Activated naive CD4-positive, alpha-beta T cell treated with anti-CD3 and anti-CD28 coated beads for 36 hours (primary cell): ENCODE results near the gene SMIM38. TPM values are rescaled to one million over a fixed set of nuclear protein-coding genes. Genes with fewer than 3 reads are reported as not detected.

Experiments used
- CTCF ChIA-PET: fragments of 350-600 bp; sonication (Branson Sonifier 250); formaldehyde crosslinking; loops from one replicate; lab custom pipeline; 2021; ENCODE audit warnings: antibody characterized with exemption; lab: Charles Lee
- DNase-seq: peaks from one replicate; pipeline ENCODE4 v3.0.0-alpha.2; 2020
- H3K27ac Mint-ChIP-seq: one replicate; pipeline ENCODE4 v1.8.0; 2021; ENCODE audit warnings: mild to moderate bottlenecking, mixed read lengths
- H3K27me3 Mint-ChIP-seq: one replicate; pipeline ENCODE4 v1.8.0; 2021; ENCODE audit warnings: low read depth, mixed read lengths
- H3K36me3 Mint-ChIP-seq: one replicate; pipeline ENCODE4 v1.8.0; 2021; ENCODE audit warnings: low read depth, mixed read lengths
- H3K4me1 Mint-ChIP-seq: one replicate; pipeline ENCODE4 v1.8.0; 2021; ENCODE audit warnings: low read depth, mixed read lengths
- H3K4me3 Mint-ChIP-seq: one replicate; pipeline ENCODE4 v1.8.0; 2021; ENCODE audit warnings: mild to moderate bottlenecking, moderate library complexity, mixed read lengths
- H3K9me3 Mint-ChIP-seq: one replicate; pipeline ENCODE4 v1.8.0; 2021; ENCODE audit warnings: mixed read lengths
- intact Hi-C: fragments of 100-400 bp; cut with micrococcal nuclease; formaldehyde crosslinking; loops from one replicate; pipeline ENCODE4 v1.15.1; 2023
- total RNA-seq, 2 experiments: library from RNA; stranded (reverse); gene quantifications; one replicate each; pipeline ENCODE4 v1.2.3, GENCODE V29; 2021

SMIM38 gene
- total RNA-seq, 2 experiments from 2014 or later: 0.12 to 0.17 TPM

- Mint-ChIP-seq H3K27ac (no peak overlapping the region), H3K9me3 (peaks cover 9% of the 10 kb centered on the region), H3K27me3 (no peaks in the 10 kb centered on the region), H3K36me3 (no peaks in the 10 kb centered on the region), H3K4me3 (no peak overlapping the region), H3K4me1 (peaks cover 2% of the 10 kb centered on the region)
- CTCF ChIA-PET: interaction anchor here (1.4 kb wide), 1 partner anchor 13 kb away, joined by 5 read pairs; no protein-coding TSS in a partner anchor
- DNase-seq: no peak
- intact Hi-C loops: no loop called here
These were observed 40.8 kb upstream of the SMIM38 start for GRCh38 chr11:69114811-69115523.

GRCh38 chr11:69115586-69116560 is 39.9 kb upstream of the SMIM38 start:
- DNase-seq: no peak
- H3K4me3 Mint-ChIP-seq: no peak overlapping the region
- H3K4me1 Mint-ChIP-seq: peaks cover 6% of the 10 kb centered on the region
- no peak overlapping the region for H3K27ac Mint-ChIP-seq
- CTCF ChIA-PET: no interaction called here
- intact Hi-C loops: no loop called here
- H3K27me3 Mint-ChIP-seq: no peaks in the 10 kb centered on the region
- H3K36me3 Mint-ChIP-seq: no peaks in the 10 kb centered on the region
- H3K9me3 Mint-ChIP-seq: peaks cover 6% of the 10 kb centered on the region

GRCh38 chr11:69116671-69117070 is 39.1 kb upstream of the SMIM38 start:
- peaks cover 6% of the 10 kb centered on the region for H3K9me3 Mint-ChIP-seq
- H3K27ac Mint-ChIP-seq: no peak overlapping the region
- intact Hi-C loops: no loop called here
- H3K36me3 Mint-ChIP-seq: no peaks in the 10 kb centered on the region
- no peak overlapping the region for H3K4me3 Mint-ChIP-seq
- CTCF ChIA-PET: no interaction called here
- no peaks in the 10 kb centered on the region for H3K27me3 Mint-ChIP-seq
- no peak for DNase-seq
- peaks cover 13% of the 10 kb centered on the region for H3K4me1 Mint-ChIP-seq

- Mint-ChIP-seq H3K27ac (no peak overlapping the region), H3K36me3 (no peaks in the 10 kb centered on the region), H3K9me3 (peaks cover 6% of the 10 kb centered on the region), H3K4me1 (peaks cover 37% of the 10 kb centered on the region), H3K4me3 (no peak overlapping the region), H3K27me3 (no peaks in the 10 kb centered on the region)
- DNase-seq: no peak
- CTCF ChIA-PET: interaction anchor here (0.7 kb wide), 1 partner anchor 617 kb away, joined by 6 read pairs; no protein-coding TSS in a partner anchor
- intact Hi-C loops: no loop called here
These were observed 36.5 kb upstream of the SMIM38 start for GRCh38 chr11:69119190-69119589.

- H3K4me3 Mint-ChIP-seq: no peak overlapping the region
- H3K4me1 Mint-ChIP-seq: peaks cover 44% of the 10 kb centered on the region
- intact Hi-C loops: loop anchor here (5.0 to 10.0 kb wide), 3 partner anchors 117 to 325 kb away; no protein-coding TSS in a partner anchor
- no peak overlapping the region for H3K27ac Mint-ChIP-seq
- peaks cover 6% of the 10 kb centered on the region for H3K9me3 Mint-ChIP-seq
- CTCF ChIA-PET: no interaction called here
- no peaks in the 10 kb centered on the region for H3K36me3 Mint-ChIP-seq
- no peaks in the 10 kb centered on the region for H3K27me3 Mint-ChIP-seq
- DNase-seq: no peak
These were observed 35.4 kb upstream of the SMIM38 start for GRCh38 chr11:69120096-69120875.

- intact Hi-C loops: loop anchor here (5.0 to 10.0 kb wide), 3 partner anchors 116 to 324 kb away; no protein-coding TSS in a partner anchor
- no peaks in the 10 kb centered on the region for H3K27me3 Mint-ChIP-seq
- H3K36me3 Mint-ChIP-seq: no peaks in the 10 kb centered on the region
- CTCF ChIA-PET: no interaction called here
- H3K27ac Mint-ChIP-seq: no peak overlapping the region
- H3K4me3 Mint-ChIP-seq: no peak overlapping the region
- no peak for DNase-seq
- peaks cover 44% of the 10 kb centered on the region for H3K4me1 Mint-ChIP-seq
- peaks cover 6% of the 10 kb centered on the region for H3K9me3 Mint-ChIP-seq
These were observed 34.7 kb upstream of the SMIM38 start for GRCh38 chr11:69121021-69121420.

GRCh38 chr11:69121621-69122325 is 34.0 kb upstream of the SMIM38 start:
- H3K27ac Mint-ChIP-seq: no peak overlapping the region
- peaks cover 6% of the 10 kb centered on the region for H3K9me3 Mint-ChIP-seq
- no peaks in the 10 kb centered on the region for H3K27me3 Mint-ChIP-seq
- intact Hi-C loops: loop anchor here (2.0 to 10.0 kb wide), 4 partner anchors 116 to 323 kb away; no protein-coding TSS in a partner anchor
- no peaks in the 10 kb centered on the region for H3K36me3 Mint-ChIP-seq
- CTCF ChIA-PET: no interaction called here
- no peak for DNase-seq
- H3K4me1 Mint-ChIP-seq: peaks cover 44% of the 10 kb centered on the region
- no peak overlapping the region for H3K4me3 Mint-ChIP-seq

- Mint-ChIP-seq H3K9me3 (peaks cover 6% of the 10 kb centered on the region), H3K4me3 (no peak overlapping the region), H3K27me3 (no peaks in the 10 kb centered on the region), H3K36me3 (no peaks in the 10 kb centered on the region), H3K4me1 (peaks cover 44% of the 10 kb centered on the region), H3K27ac (no peak overlapping the region)
- CTCF ChIA-PET: interaction anchor here (0.5 kb wide), 1 partner anchor 175 kb away, joined by 3 read pairs; no protein-coding TSS in a partner anchor
- no peak for DNase-seq
- intact Hi-C loops: loop anchor here (2.0 to 10.0 kb wide), 4 partner anchors 115 to 323 kb away; no protein-coding TSS in a partner anchor
These were observed 33.5 kb upstream of the SMIM38 start for GRCh38 chr11:69122326-69122629.

GRCh38 chr11:69122630-69123431 is 32.9 kb upstream of the SMIM38 start:
- H3K4me1 Mint-ChIP-seq: peaks cover 44% of the 10 kb centered on the region
- CTCF ChIA-PET: interaction anchor here (0.5 kb wide), 1 partner anchor 174 kb away, joined by 3 read pairs; no protein-coding TSS in a partner anchor
- no peaks in the 10 kb centered on the region for H3K27me3 Mint-ChIP-seq
- DNase-seq: peak; percentile 88
- H3K27ac Mint-ChIP-seq: peak overlapping the region; percentile 18
- H3K4me3 Mint-ChIP-seq: peak overlapping the region; percentile 32
- intact Hi-C loops: loop anchor here (1.0 to 10.0 kb wide), 5 partner anchors 43 to 322 kb away; no protein-coding TSS in a partner anchor
- peaks cover 7% of the 10 kb centered on the region for H3K9me3 Mint-ChIP-seq
- no peaks in the 10 kb centered on the region for H3K36me3 Mint-ChIP-seq

- Mint-ChIP-seq H3K4me3 (no peak overlapping the region), H3K36me3 (no peaks in the 10 kb centered on the region), H3K4me1 (peaks cover 44% of the 10 kb centered on the region), H3K9me3 (peaks cover 10% of the 10 kb centered on the region), H3K27me3 (no peaks in the 10 kb centered on the region), H3K27ac (peak overlapping the region; percentile 70)
- DNase-seq: peak; percentile 42
- intact Hi-C loops: loop anchor here (1.0 to 10.0 kb wide), 5 partner anchors 42 to 321 kb away; no protein-coding TSS in a partner anchor
- CTCF ChIA-PET: no interaction called here
These were observed 31.9 kb upstream of the SMIM38 start for GRCh38 chr11:69123593-69124545.
